Lower lobe of right lung (tissue), 2 donors: ENCODE results near the gene BCL2L2. TPM values are rescaled to one million over a fixed set of nuclear protein-coding genes. Genes with fewer than 3 reads are reported as not detected.

ENCODE experiments used
- ATAC-seq, 2 donors: fragments of 200-7000 bp; cut with Tn5 transposase; one replicate each; pipeline ENCODE4 v1.9.1; 2020 to 2022; ENCODE audit warnings: mild to moderate bottlenecking in 2 of 2, moderate library complexity in 2 of 2
- DNase-seq: peaks from one replicate; pipeline ENCODE4 v3.0.0-alpha.2; 2020
- H3K27ac ChIP-seq: fragments of 200-600 bp; one replicate; pipeline ENCODE4 v1.8.0; 2022
- H3K27me3 ChIP-seq: fragments of 200-600 bp; one replicate; pipeline ENCODE4 v1.8.0; 2022; ENCODE audit warnings: low read depth
- H3K36me3 ChIP-seq: fragments of 200-600 bp; one replicate; pipeline ENCODE4 v1.8.0; 2022; ENCODE audit warnings: mild to moderate bottlenecking
- H3K4me1 ChIP-seq: fragments of 200-600 bp; one replicate; pipeline ENCODE4 v1.8.0; 2022
- H3K4me3 ChIP-seq: fragments of 200-600 bp; one replicate; pipeline ENCODE4 v1.8.0; 2022; ENCODE audit warnings: mild to moderate bottlenecking
- H3K9me3 ChIP-seq: fragments of 200-600 bp; one replicate; pipeline ENCODE4 v1.8.0; 2022
- CTCF ChIP-seq: fragments of 200-600 bp; IDR thresholded peaks from one replicate; pipeline ENCODE4 v1.8.0; 2022; ENCODE audit warnings: antibody characterized with exemption, mild to moderate bottlenecking
- intact Hi-C: fragments of 100-400 bp; cut with DNase I; formaldehyde crosslinking; loops from one replicate; pipeline ENCODE4 v1.11.0; 2022
- total RNA-seq: library from RNA; stranded (reverse); fragmentation: NEBNext Ultra II Directional; extraction: Animal tissue kit (Norgen Biotek cat#: 25700); gene quantifications from one replicate; pipeline ENCODE4 v1.2.1, GENCODE V29; 2021
- donor health status: DM: no; HTN: yes; CAD: no; lungs with severe emphysema.

Gene BCL2L2
- total RNA-seq, 1 donor from 2014 or later: 43.9 TPM

- H3K27ac ChIP-seq: no peak overlapping the region
- H3K4me3 ChIP-seq: no peak overlapping the region
- intact Hi-C loops: no loop called here
- peaks cover 40% of the 10 kb centered on the region for H3K4me1 ChIP-seq
- ATAC-seq (no peak), DNase-seq (no peak)
- TF ChIP-seq CTCF: no peak
- H3K9me3 ChIP-seq: no peaks in the 10 kb centered on the region
- H3K36me3 ChIP-seq: peaks cover 23% of the 10 kb centered on the region
- H3K27me3 ChIP-seq: no peaks in the 10 kb centered on the region
Measured at GRCh38 chr14:23297611-23298277, 8.9 kb upstream of the BCL2L2 start.

GRCh38 chr14:23299211-23299957 is 7.2 kb upstream of the BCL2L2 start:
- ATAC-seq (no peak), DNase-seq (no peak)
- Histone ChIP-seq H3K36me3 (peaks cover 23% of the 10 kb centered on the region), H3K9me3 (no peaks in the 10 kb centered on the region), H3K4me3 (no peak overlapping the region), H3K27me3 (no peaks in the 10 kb centered on the region), H3K4me1 (peaks cover 43% of the 10 kb centered on the region), H3K27ac (peak overlapping the region; percentile 96)
- intact Hi-C loops: no loop called here
- TF ChIP-seq CTCF: peak; percentile 12

GRCh38 chr14:23299986-23300686 is 6.5 kb upstream of the BCL2L2 start:
- H3K4me1 ChIP-seq: peaks cover 35% of the 10 kb centered on the region
- peak overlapping the region; percentile 78 for H3K4me3 ChIP-seq
- DNase-seq (no peak), ATAC-seq (no peak)
- TF ChIP-seq CTCF: no peak
- peak overlapping the region; percentile 96 for H3K27ac ChIP-seq
- no peaks in the 10 kb centered on the region for H3K9me3 ChIP-seq
- intact Hi-C loops: no loop called here
- no peaks in the 10 kb centered on the region for H3K27me3 ChIP-seq
- peaks cover 23% of the 10 kb centered on the region for H3K36me3 ChIP-seq

GRCh38 chr14:23300687-23301223 is 5.9 kb upstream of the BCL2L2 start:
- Histone ChIP-seq H3K9me3 (no peaks in the 10 kb centered on the region), H3K36me3 (peaks cover 23% of the 10 kb centered on the region), H3K4me1 (peaks cover 38% of the 10 kb centered on the region), H3K4me3 (peak overlapping the region; percentile 78), H3K27me3 (no peaks in the 10 kb centered on the region), H3K27ac (peak overlapping the region; percentile 96)
- intact Hi-C loops: no loop called here
- no peak for ATAC-seq
- no peak for DNase-seq
- no peak for TF ChIP-seq CTCF

- Histone ChIP-seq H3K9me3 (no peaks in the 10 kb centered on the region), H3K4me3 (peak overlapping the region; percentile 78), H3K36me3 (peaks cover 21% of the 10 kb centered on the region), H3K27ac (peak overlapping the region; percentile 96), H3K4me1 (peaks cover 45% of the 10 kb centered on the region), H3K27me3 (no peaks in the 10 kb centered on the region)
- intact Hi-C loops: no loop called here
- ATAC-seq: peak; percentile 92 to 94
- peak; percentile 99 for DNase-seq
- peak; percentile 79 for TF ChIP-seq CTCF
Measured at GRCh38 chr14:23301288-23301968, 5.2 kb upstream of the BCL2L2 start.
